Measurements from ENCODE around the gene CACNG6.

The CACNG6 gene

GRCh38 chr19:53969366-53969765 is 22.1 kb upstream of the CACNG6 start:
- no peak for DNase-seq

GRCh38 chr19:53971673-53972072 is 19.8 kb upstream of the CACNG6 start:
- no peak for DNase-seq

- DNase-seq = no peak
Observed at GRCh38 chr19:53977429-53977990, 13.9 kb upstream of the CACNG6 start.

- DNase-seq = no peak
Observed at GRCh38 chr19:53977991-53978731, 13.3 kb upstream of the CACNG6 start.

- no peak for DNase-seq
Observed at GRCh38 chr19:53978975-53979801, 12.2 kb upstream of the CACNG6 start.

GRCh38 chr19:53980539-53981375 is 10.7 kb upstream of the CACNG6 start:
- DNase-seq = no peak

GRCh38 chr19:53981376-53981951 is 10.0 kb upstream of the CACNG6 start:
- DNase-seq = no peak

- DNase-seq = no peak
Observed at GRCh38 chr19:53982001-53982451, 9.4 kb upstream of the CACNG6 start.

GRCh38 chr19:53982611-53983010 is 8.8 kb upstream of the CACNG6 start:
- DNase-seq = no peak

- DNase-seq = no peak
Observed at GRCh38 chr19:53983457-53984289, 7.8 kb upstream of the CACNG6 start.

- no peak for DNase-seq
Observed at GRCh38 chr19:53985863-53986262, 5.6 kb upstream of the CACNG6 start.

GRCh38 chr19:53988981-53989380 is 2.5 kb upstream of the CACNG6 start:
- no peak for DNase-seq

GRCh38 chr19:53989600-53990533 is 1.6 kb upstream of the CACNG6 start:
- no peak for DNase-seq

GRCh38 chr19:53992211-53992610 is 774 bp downstream of the CACNG6 start:
- DNase-seq = no peak

- no peak for DNase-seq
Observed at GRCh38 chr19:53992815-53993214, 1.4 kb downstream of the CACNG6 start.

- no peak for DNase-seq
Observed at GRCh38 chr19:53993448-53993847, 2.0 kb downstream of the CACNG6 start.

- no peak for DNase-seq
Observed at GRCh38 chr19:53994811-53995210, 3.4 kb downstream of the CACNG6 start.

- no peak for DNase-seq
Observed at GRCh38 chr19:53998223-53998622, 6.8 kb downstream of the CACNG6 start.

GRCh38 chr19:53999694-54000093 is 8.3 kb downstream of the CACNG6 start:
- DNase-seq = no peak

- DNase-seq = no peak
Observed at GRCh38 chr19:54001496-54001895, 10.1 kb downstream of the CACNG6 start.
